Lower leg skin (tissue), 3 donors: ENCODE results near the gene ARL5B.

ENCODE experiments used
- POLR2A ChIP-seq, 2 donors: fragments of 450-650 bp; IDR thresholded peaks; one replicate each; pipeline ENCODE4 v1.6.1; 2016 to 2017; ENCODE audit warnings: antibody characterized with exemption in 2 of 2, mild to moderate bottlenecking in 1 of 2, moderate library complexity in 1 of 2
- TF ChIP-seq, protein P1 (sequence below), 3 donors: fragments of 450-650 bp; IDR thresholded peaks; one replicate each; pipeline ENCODE4 v1.5.1; 2016; ENCODE audit warnings: antibody characterized with exemption in 3 of 3, mild to moderate bottlenecking in 3 of 3, moderate library complexity in 2 of 3

DNA sequence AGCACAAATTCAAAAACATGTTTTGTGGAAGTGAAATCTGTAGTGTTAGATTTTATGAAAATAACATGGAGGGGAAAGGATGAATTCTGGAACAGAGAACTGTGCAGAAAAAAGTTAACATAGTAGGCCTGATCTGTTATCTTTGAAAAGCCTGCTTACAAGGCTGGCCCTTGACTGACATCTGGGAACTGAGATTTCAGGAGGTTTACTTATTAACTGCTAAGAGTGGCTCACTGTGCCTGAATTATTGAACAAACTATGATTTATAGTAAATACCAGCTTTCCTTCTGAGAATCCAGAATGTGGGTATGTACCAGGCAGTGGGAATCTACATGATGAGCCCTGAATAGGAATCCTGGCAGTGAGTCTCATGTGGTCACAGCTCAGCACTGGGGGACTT is 38.4 kb upstream of the ARL5B start:
- TF ChIP-seq POLR2A (IDR thresholded peaks at IDR 0.05): no peak
- TF ChIP-seq, protein P1, sequence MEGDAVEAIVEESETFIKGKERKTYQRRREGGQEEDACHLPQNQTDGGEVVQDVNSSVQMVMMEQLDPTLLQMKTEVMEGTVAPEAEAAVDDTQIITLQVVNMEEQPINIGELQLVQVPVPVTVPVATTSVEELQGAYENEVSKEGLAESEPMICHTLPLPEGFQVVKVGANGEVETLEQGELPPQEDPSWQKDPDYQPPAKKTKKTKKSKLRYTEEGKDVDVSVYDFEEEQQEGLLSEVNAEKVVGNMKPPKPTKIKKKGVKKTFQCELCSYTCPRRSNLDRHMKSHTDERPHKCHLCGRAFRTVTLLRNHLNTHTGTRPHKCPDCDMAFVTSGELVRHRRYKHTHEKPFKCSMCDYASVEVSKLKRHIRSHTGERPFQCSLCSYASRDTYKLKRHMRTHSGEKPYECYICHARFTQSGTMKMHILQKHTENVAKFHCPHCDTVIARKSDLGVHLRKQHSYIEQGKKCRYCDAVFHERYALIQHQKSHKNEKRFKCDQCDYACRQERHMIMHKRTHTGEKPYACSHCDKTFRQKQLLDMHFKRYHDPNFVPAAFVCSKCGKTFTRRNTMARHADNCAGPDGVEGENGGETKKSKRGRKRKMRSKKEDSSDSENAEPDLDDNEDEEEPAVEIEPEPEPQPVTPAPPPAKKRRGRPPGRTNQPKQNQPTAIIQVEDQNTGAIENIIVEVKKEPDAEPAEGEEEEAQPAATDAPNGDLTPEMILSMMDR (IDR thresholded peaks at IDR 0.05): no peak
